Fibroblast of lung (primary cell): ENCODE results near the gene RGS16. TPM values are rescaled to one million over a fixed set of nuclear protein-coding genes. Genes with fewer than 3 reads are reported as not detected.
A peak's percentile ranks its signal among the peaks of the same experiment; 100 is the strongest.

Experiments
- DNase-seq, 2 donors: peaks; one replicate each; pipeline versions ENCODE4 v3.0.0 to v3.0.0-alpha.2; 2010; ENCODE audit warnings: low read depth in 2 of 2
- H2AFZ ChIP-seq: 2 replicates; pipeline ENCODE4 v1.5.1; 2012; ENCODE audit warnings: low read length, control low read depth, inconsistent platforms
- H3K27ac ChIP-seq: 2 replicates; pipeline ENCODE4 v1.5.1; 2011; ENCODE audit warnings: low read length, control low read depth; ENCODE audit not compliant: insufficient read depth
- H3K27me3 ChIP-seq: 2 replicates; pipeline ENCODE4 v1.5.1; 2011; ENCODE audit warnings: mild to moderate bottlenecking, low read length; ENCODE audit not compliant: control insufficient read depth, insufficient read depth
- H3K36me3 ChIP-seq: 2 replicates; pipeline ENCODE4 v1.5.1; 2011; ENCODE audit warnings: low read length; ENCODE audit not compliant: control insufficient read depth, insufficient read depth
- H3K4me1 ChIP-seq: 2 replicates; pipeline ENCODE4 v1.5.1; 2011; ENCODE audit warnings: low read length; ENCODE audit not compliant: control insufficient read depth, insufficient read depth; ENCODE audit errors: extremely low read depth
- H3K4me2 ChIP-seq: 2 replicates; pipeline ENCODE4 v1.5.1; 2011; ENCODE audit warnings: low read length, control low read depth; ENCODE audit not compliant: insufficient read depth; ENCODE audit errors: extremely low read depth
- H3K4me3 ChIP-seq, 4 experiments: fragments of 200-600 bp in 1 of 4; sonication (generic) in 1 of 4; replicated peaks in 1 of 4; 2 replicates each; pipeline ENCODE4 v1.5.1; 2011 to 2016; ENCODE audit warnings: low read length in 4 of 4, low read depth in 3 of 4, mild to moderate bottlenecking in 3 of 4, control low read depth in 2 of 4, inconsistent platforms in 1 of 4, mixed read lengths in 1 of 4; ENCODE audit not compliant: insufficient read depth in 1 of 4; ENCODE audit errors: control extremely low read depth in 1 of 4
- H3K79me2 ChIP-seq: 2 replicates; pipeline ENCODE4 v1.5.1; 2012; ENCODE audit warnings: mild to moderate bottlenecking, low read length, inconsistent platforms; ENCODE audit not compliant: control insufficient read depth, insufficient read depth
- H3K9ac ChIP-seq: 2 replicates; pipeline ENCODE4 v1.5.1; 2011; ENCODE audit warnings: mild to moderate bottlenecking, low read length, control low read depth; ENCODE audit not compliant: insufficient read depth
- H3K9me3 ChIP-seq: 2 replicates; pipeline ENCODE4 v1.5.1; 2012; ENCODE audit warnings: low read depth, low read length; ENCODE audit not compliant: control insufficient read depth, insufficient read depth
- H4K20me1 ChIP-seq: 2 replicates; pipeline ENCODE4 v1.5.1; 2011; ENCODE audit warnings: low read length; ENCODE audit not compliant: control insufficient read depth, insufficient read depth; ENCODE audit errors: extremely low read depth
- EZH2 ChIP-seq: IDR thresholded peaks from 2 replicates; pipeline ENCODE4 v1.5.1; 2012; ENCODE audit warnings: low read length, control low read depth, mild to moderate bottlenecking; ENCODE audit errors: missing control alignments
- polyA minus RNA-seq: library from RNA; depleted of rRNA, polyadenylated mRNA; stranded (reverse); fragments of >200 nt; gene quantifications from 2 replicates; pipeline ENCODE4 v1.2.3, GENCODE V29; 2011; ENCODE audit warnings: low replicate concordance
- polyA plus RNA-seq, 2 donors: library from polyadenylated mRNA; depleted of rRNA in 1 of 2; stranded (reverse) in 1 of 2; unstranded in 1 of 2; fragments of >200 nt; gene quantifications; 2 replicates each; pipeline ENCODE4 v1.2.1, GENCODE V29; 2011 to 2012; ENCODE audit warnings: missing spikeins in 1 of 2
- total RNA-seq: library from RNA; depleted of rRNA; stranded (reverse); fragments of >200 nt; gene quantifications from 2 replicates; pipeline ENCODE4 v1.2.1, GENCODE V29; 2014
- TF ChIP-seq, protein P1 (sequence below), 2 donors: IDR thresholded peaks in 1 of 2; conservative IDR thresholded peaks in 1 of 2; 1 replicate in 1 of 2; 2 replicates in 1 of 2; pipeline ENCODE4 v1.5.1; 2011 to 2012; ENCODE audit warnings: low read length in 2 of 2, control low read depth in 1 of 2, inconsistent platforms in 1 of 2, low read depth in 1 of 2, mild to moderate bottlenecking in 1 of 2

RGS16 gene, protein sequence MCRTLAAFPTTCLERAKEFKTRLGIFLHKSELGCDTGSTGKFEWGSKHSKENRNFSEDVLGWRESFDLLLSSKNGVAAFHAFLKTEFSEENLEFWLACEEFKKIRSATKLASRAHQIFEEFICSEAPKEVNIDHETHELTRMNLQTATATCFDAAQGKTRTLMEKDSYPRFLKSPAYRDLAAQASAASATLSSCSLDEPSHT
- 0.33 and 0.77 TPM in 2 replicates for total RNA-seq
- polyA plus RNA-seq, result 0.09 and 0.17 TPM in 2 replicates
- 0.15 and 0.20 TPM in 2 replicates for polyA plus RNA-seq (2012)
- not detected in 2 replicates for polyA minus RNA-seq

DNA sequence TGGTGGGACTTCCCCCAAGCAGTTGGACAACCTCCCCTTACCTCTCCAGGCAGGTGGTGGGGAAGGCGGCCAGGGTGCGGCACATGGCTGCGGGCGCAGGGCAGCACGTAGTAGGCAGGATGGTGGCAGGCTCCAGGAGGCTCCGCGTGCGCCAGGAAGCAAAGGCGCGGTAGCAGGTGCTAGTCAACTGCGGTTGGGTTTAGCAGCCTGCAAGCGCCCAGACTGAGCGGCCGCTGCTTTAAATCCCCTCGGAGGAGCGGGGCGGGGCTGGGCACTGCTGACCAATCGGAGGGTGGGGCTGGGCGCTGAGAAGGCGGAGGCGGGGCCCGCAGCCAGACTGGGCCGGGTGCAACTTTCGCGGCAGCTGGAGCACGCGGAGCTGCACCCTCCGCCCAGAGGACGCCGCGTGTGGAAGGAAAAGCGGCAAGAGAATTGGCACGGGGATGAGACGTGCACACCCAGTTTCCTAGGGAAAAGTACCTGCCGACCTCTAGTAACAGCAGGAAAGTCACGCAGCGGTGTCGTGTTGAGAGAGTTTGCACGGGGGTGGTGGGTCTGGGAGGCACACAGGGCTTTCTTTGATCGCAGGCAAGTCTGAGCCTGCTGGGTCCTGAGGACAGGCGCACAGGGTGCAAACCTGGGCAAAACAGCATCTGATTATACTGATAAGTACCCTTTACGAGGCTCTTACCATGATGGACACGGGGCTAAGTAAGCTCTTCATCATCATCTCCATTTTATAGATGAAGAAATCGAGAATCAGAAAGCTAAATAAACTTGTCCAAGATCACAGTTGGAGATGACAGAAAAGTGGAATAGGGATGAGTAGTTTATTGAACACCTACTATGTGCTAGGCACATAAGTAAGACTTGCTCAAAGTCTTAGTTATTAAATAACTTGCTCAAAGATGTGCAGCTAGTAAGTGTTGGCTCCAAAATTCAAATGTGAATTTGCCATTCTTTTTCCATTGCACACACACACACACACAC, at the start of gene RGS16:
RGS16 (minus strand) TSS at position 215 of the 990 bp plus-strand sequence; CDS start at position 85, 130 bp downstream.
- Histone ChIP-seq H4K20me1 (no peaks in the 10 kb centered on the region), H3K79me2 (no peaks in the 10 kb centered on the region), H3K36me3 (no peaks in the 10 kb centered on the region), H3K9ac (no peak within 1 kb of the TSS), H3K27ac (no peak within 1 kb of the TSS), H3K4me2 (peak within 1 kb of the TSS; percentile 88), H2AFZ (peak within 1 kb of the TSS; percentile 84), H3K4me3 (peak within 1 kb of the TSS; percentile 14 to 50 (median 42)), H3K27me3 (peaks cover 16% of the 10 kb centered on the region), H3K9me3 (no peaks in the 10 kb centered on the region), H3K4me1 (peaks cover 6% of the 10 kb centered on the region)
- TF ChIP-seq, protein P1, sequence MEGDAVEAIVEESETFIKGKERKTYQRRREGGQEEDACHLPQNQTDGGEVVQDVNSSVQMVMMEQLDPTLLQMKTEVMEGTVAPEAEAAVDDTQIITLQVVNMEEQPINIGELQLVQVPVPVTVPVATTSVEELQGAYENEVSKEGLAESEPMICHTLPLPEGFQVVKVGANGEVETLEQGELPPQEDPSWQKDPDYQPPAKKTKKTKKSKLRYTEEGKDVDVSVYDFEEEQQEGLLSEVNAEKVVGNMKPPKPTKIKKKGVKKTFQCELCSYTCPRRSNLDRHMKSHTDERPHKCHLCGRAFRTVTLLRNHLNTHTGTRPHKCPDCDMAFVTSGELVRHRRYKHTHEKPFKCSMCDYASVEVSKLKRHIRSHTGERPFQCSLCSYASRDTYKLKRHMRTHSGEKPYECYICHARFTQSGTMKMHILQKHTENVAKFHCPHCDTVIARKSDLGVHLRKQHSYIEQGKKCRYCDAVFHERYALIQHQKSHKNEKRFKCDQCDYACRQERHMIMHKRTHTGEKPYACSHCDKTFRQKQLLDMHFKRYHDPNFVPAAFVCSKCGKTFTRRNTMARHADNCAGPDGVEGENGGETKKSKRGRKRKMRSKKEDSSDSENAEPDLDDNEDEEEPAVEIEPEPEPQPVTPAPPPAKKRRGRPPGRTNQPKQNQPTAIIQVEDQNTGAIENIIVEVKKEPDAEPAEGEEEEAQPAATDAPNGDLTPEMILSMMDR (conservative IDR thresholded peaks at IDR 0.05 in 1 of 2, IDR thresholded peaks at IDR 0.05 in 1 of 2; ENCODE audit: low read depth in 1 of 2, low read length in 2 of 2), result no peak
- no peak for TF ChIP-seq EZH2
- peak; percentile 75 to 78 for DNase-seq

DNA sequence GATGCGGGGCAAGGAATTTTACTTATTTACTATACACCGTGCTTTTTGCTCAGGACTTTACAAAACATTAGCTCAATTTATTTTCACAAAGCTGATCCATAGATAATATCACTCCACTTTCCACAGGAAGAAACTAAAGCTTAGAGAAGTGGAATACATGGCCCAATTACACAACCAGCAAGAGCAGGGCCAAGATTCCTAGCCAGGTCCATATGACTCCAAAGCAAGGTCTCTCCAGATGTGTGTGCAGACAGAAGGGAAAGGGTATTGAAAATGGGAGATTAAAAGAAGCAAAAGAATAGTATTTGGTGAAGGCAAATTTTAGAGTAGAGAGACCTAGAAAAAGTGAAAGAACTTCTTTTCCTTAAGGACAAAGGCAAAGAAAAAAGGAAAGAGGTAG, 49.8 kb upstream of the RGS16 start:
- TF ChIP-seq, protein P1 (conservative IDR thresholded peaks at IDR 0.05 in 1 of 2, IDR thresholded peaks at IDR 0.05 in 1 of 2; ENCODE audit: low read depth in 1 of 2, low read length in 2 of 2), result no peak
- no peak for TF ChIP-seq EZH2
- Histone ChIP-seq H3K4me3 (no peak overlapping the region), H3K9me3 (no peaks in the 10 kb centered on the region), H3K4me2 (no peak overlapping the region), H2AFZ (no peak overlapping the region), H3K36me3 (no peaks in the 10 kb centered on the region), H3K27ac (no peak overlapping the region), H3K9ac (no peak overlapping the region), H3K27me3 (no peaks in the 10 kb centered on the region), H3K79me2 (no peaks in the 10 kb centered on the region), H4K20me1 (no peaks in the 10 kb centered on the region), H3K4me1 (no peaks in the 10 kb centered on the region)
- no peak for DNase-seq

GRCh38 chr1:182652933-182653332, 48.7 kb upstream of the RGS16 start:
- Histone ChIP-seq H3K27me3 (no peaks in the 10 kb centered on the region), H3K36me3 (no peaks in the 10 kb centered on the region), H3K9me3 (no peaks in the 10 kb centered on the region), H3K4me1 (no peaks in the 10 kb centered on the region), H3K9ac (no peak overlapping the region), H3K27ac (no peak overlapping the region), H2AFZ (no peak overlapping the region), H4K20me1 (no peaks in the 10 kb centered on the region), H3K4me3 (no peak overlapping the region), H3K4me2 (no peak overlapping the region), H3K79me2 (no peaks in the 10 kb centered on the region)
- TF ChIP-seq EZH2, result no peak
- TF ChIP-seq, protein P1 (conservative IDR thresholded peaks at IDR 0.05 in 1 of 2, IDR thresholded peaks at IDR 0.05 in 1 of 2; ENCODE audit: low read depth in 1 of 2, low read length in 2 of 2), result no peak
- DNase-seq, result no peak
